LNCaP clone FGC (cell line): ENCODE data around the gene UBE2D4.

Experiments
- DNase-seq: peaks from one replicate; pipeline ENCODE4 v3.0.0-alpha.2; 2011; ENCODE audit warnings: low read depth
- H3K4me3 ChIP-seq: 2 replicates; pipeline ENCODE4 v1.5.1; 2011; ENCODE audit warnings: mild to moderate bottlenecking, low read depth, low read length, control low read depth
- CTCF ChIP-seq: IDR thresholded peaks from 2 replicates; pipeline ENCODE4 v1.5.1; 2012; ENCODE audit warnings: mild to moderate bottlenecking; ENCODE audit not compliant: control insufficient read depth, insufficient read depth; ENCODE audit errors: extremely low read depth

The UBE2D4 gene

GRCh38 chr7:43902542-43903054, 23.6 kb upstream of the UBE2D4 start:
- no peak for DNase-seq
- no peak for TF ChIP-seq CTCF

GRCh38 chr7:43904533-43905208, 21.6 kb upstream of the UBE2D4 start:
- no peak for TF ChIP-seq CTCF
- no peak for DNase-seq

More at GRCh38 chr7:43902542-43903054, 23.6 kb upstream of the UBE2D4 start:
- no peak overlapping the region for H3K4me3 ChIP-seq

GRCh38 chr7:43905209-43905946, 20.9 kb upstream of the UBE2D4 start:
- no peak for DNase-seq
- no peak for TF ChIP-seq CTCF

More at GRCh38 chr7:43904533-43905208, 21.6 kb upstream of the UBE2D4 start:
- H3K4me3 ChIP-seq: peak overlapping the region; percentile 65

GRCh38 chr7:43905956-43906330, 20.3 kb upstream of the UBE2D4 start:
- peak overlapping the region; percentile 65 for H3K4me3 ChIP-seq
- no peak for DNase-seq
- TF ChIP-seq CTCF: no peak

More at GRCh38 chr7:43905209-43905946, 20.9 kb upstream of the UBE2D4 start:
- peak overlapping the region; percentile 65 for H3K4me3 ChIP-seq

- no peak for DNase-seq
- TF ChIP-seq CTCF: no peak
- H3K4me3 ChIP-seq: peak within 1 kb of the TSS; percentile 65
Measured at GRCh38 chr7:43906331-43907010, 19.8 kb upstream of the UBE2D4 start, which contains the start of gene URGCP. Gene URGCP, minus strand, starts transcription at chr7:43906596. Its CDS starts 21 bp downstream, at chr7:43906575.

- DNase-seq: no peak
- no peak for TF ChIP-seq CTCF
- H3K4me3 ChIP-seq: no peak overlapping the region
Measured at GRCh38 chr7:43914795-43915194, 11.4 kb upstream of the UBE2D4 start.
